Right lobe of liver (tissue), 4 donors: Measurements from ENCODE around the gene COL23A1.

Source experiments
- CTCF ChIP-seq, 4 donors: fragments of 200-600 bp in 3 of 4; fragments of 450-650 bp in 1 of 4; IDR thresholded peaks; one replicate each; pipeline versions ENCODE4 v1.5.1 to v1.8.0; 2016 to 2022; ENCODE audit warnings: antibody characterized with exemption in 4 of 4, mild to moderate bottlenecking in 2 of 4
- POLR2A ChIP-seq: fragments of 450-650 bp; IDR thresholded peaks from one replicate; pipeline ENCODE4 v1.6.1; 2017; ENCODE audit warnings: antibody characterized with exemption, mild to moderate bottlenecking
- donor health status: DM: no; HTN: no; CAD: no.
- donor health status: DM: no; HTN: no; CAD: no.
- donor health status: DM: no; HTN: yes; CAD: no.

- TF ChIP-seq CTCF (IDR thresholded peaks at IDR 0.05) (no peak), POLR2A (no peak)
Observed at GRCh38 chr5:178514851-178515418, 75.3 kb downstream of the COL23A1 start.
